GM10248 (cell line): Measurements from ENCODE around the gene ANKRD23.
"Not testable (repeated sequence)": the region's sequence is repeated elsewhere in the genome, so short reads cannot be mapped to it uniquely, and the experiment has no call there.

Experiments
- CTCF ChIA-PET: fragments of 300-600 bp; sonication (Branson Sonifier 250); formaldehyde crosslinking; extraction: SDS; loops from one replicate; lab custom pipeline; 2021; ENCODE audit warnings: antibody characterized with exemption; lab: Yijun Ruan, JAX
- POLR2A ChIA-PET: fragments of 350-650 bp; sonication (Branson Sonifier 250); formaldehyde crosslinking; extraction: SDS; loops from one replicate; lab custom pipeline; 2020; ENCODE audit warnings: antibody characterized with exemption; lab: Yijun Ruan, JAX
- DNase-seq: peaks from one replicate; pipeline ENCODE4 v3.0.0; 2012; ENCODE audit errors: extremely low spot score
- TF ChIP-seq, protein P1 (sequence below): IDR thresholded peaks from 2 replicates; pipeline ENCODE4 v1.5.1; 2012; ENCODE audit warnings: mild to moderate bottlenecking, low read depth; ENCODE audit errors: extremely low read depth, missing control alignments, control extremely low read depth

ANKRD23 gene

DNA sequence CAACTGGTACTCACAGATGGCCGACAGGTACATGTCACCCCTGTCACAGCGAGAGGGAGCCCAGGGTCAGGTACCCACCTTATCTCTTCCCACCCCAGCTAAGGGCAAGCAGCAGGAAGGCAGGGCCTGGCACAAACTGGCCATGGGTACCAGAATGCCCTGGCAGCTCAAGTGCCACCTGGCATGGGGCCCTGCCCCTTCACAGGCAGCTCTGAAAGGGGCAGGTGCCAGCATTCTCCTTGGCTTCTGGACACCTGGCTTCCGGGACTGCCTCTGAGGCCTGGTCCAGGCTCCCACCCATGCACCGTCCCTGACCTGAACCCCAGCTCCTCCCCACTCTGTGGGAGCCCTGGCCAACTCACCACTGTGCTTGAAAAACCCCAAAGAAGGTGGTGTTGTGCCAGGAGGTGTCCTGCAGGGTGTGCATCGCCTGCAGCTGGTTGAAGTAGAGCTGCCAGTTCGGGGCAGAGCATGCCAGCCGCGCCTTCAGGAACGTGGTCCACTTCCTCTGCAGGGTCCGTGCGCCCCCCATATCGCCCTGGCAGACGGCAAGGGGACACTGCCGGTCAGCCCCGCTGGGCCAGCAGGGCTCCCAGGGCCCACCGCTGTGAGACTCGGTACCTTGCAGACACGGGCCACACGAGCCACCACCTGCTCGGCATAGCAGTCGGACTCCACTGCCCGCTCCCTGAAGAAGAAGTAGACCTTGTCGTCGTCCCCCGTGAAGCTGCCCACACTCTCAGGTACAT, 20.7 kb upstream of the ANKRD23 start:
- CTCF ChIA-PET, result interaction anchor here (1.4 to 1.9 kb wide), 2 partner anchors 8 to 86 kb away, joined by 5 read pairs; no protein-coding TSS in a partner anchor
- POLR2A ChIA-PET, result no interaction called here
- TF ChIP-seq, protein P1, sequence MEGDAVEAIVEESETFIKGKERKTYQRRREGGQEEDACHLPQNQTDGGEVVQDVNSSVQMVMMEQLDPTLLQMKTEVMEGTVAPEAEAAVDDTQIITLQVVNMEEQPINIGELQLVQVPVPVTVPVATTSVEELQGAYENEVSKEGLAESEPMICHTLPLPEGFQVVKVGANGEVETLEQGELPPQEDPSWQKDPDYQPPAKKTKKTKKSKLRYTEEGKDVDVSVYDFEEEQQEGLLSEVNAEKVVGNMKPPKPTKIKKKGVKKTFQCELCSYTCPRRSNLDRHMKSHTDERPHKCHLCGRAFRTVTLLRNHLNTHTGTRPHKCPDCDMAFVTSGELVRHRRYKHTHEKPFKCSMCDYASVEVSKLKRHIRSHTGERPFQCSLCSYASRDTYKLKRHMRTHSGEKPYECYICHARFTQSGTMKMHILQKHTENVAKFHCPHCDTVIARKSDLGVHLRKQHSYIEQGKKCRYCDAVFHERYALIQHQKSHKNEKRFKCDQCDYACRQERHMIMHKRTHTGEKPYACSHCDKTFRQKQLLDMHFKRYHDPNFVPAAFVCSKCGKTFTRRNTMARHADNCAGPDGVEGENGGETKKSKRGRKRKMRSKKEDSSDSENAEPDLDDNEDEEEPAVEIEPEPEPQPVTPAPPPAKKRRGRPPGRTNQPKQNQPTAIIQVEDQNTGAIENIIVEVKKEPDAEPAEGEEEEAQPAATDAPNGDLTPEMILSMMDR, result no peak
- DNase-seq, result no peak

- no peak for DNase-seq
- ChIA-PET POLR2A (no interaction called here), CTCF (interaction anchor here (1.4 to 1.9 kb wide), 2 partner anchors 9 to 87 kb away, joined by 5 read pairs; no protein-coding TSS in a partner anchor)
- TF ChIP-seq, protein P1, result no peak
Measured at GRCh38 chr2:96863575-96864342, 19.9 kb upstream of the ANKRD23 start.

DNA sequence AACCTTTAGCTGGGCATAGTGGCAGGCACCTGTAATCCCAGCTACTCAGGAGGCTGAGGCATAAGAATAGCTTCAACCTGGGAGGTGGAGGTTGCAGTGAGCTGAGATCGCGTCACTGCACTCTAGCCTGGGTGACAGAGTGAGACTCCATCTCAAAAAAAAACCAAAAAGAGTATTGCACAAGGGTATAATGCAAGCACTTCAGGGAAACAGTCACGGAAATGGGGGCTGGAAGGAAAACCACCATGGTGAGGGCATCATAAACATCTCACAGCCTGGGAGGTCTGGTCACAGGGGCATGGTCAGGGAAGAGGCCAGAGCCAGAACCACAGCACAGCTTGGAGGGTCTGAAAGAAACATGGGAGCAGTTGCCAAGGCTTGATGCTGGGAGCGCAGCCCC, 19.2 kb upstream of the ANKRD23 start:
- CTCF ChIA-PET, DNase-seq: not testable (repeated sequence)
- POLR2A ChIA-PET, result interaction anchor here (0.6 kb wide), 1 partner anchor 90 kb away, joined by 3 read pairs; no protein-coding TSS in a partner anchor

DNA sequence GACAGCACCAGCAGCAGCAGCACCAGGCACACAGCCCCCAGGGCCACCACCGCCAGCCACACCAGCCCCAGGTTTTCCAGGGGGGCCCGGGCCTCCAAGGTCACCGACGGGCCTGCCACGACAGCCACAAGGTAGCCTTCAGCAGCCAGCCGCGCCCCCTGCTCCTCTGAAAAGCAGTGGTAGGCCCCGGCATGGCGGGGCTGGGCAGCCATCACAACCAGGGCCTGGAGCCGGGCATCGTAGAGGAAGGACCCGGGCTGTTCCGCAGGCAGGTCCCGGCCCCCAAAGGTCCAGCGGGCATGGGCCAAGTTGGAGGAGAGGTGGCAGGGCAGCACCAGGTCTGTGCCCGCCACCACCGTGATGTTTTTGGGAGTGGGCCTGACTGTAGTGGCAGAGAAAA, 17.3 kb upstream of the ANKRD23 start:
- DNase-seq, result no peak
- TF ChIP-seq, protein P1, result no peak
- ChIA-PET POLR2A (no interaction called here), CTCF (interaction anchor here (1.5 to 6.8 kb wide), 2 partner anchors 91 to 251 kb away, joined by 5 to 114 read pairs; no protein-coding TSS in a partner anchor)

GRCh38 chr2:96860065-96861029, 16.5 kb upstream of the ANKRD23 start:
- POLR2A ChIA-PET, result no interaction called here
- no peak for DNase-seq
- CTCF ChIA-PET, result interaction anchor here (0.9 to 6.8 kb wide), 3 partner anchors 8 to 252 kb away, joined by 3 to 114 read pairs (median 5); no protein-coding TSS in a partner anchor
- TF ChIP-seq, protein P1, result no peak

- DNase-seq, result no peak
- CTCF ChIA-PET, result interaction anchor here (6.8 kb wide), 1 partner anchor 92 kb away, joined by 114 read pairs; no protein-coding TSS in a partner anchor
- TF ChIP-seq, protein P1, result no peak
- POLR2A ChIA-PET, result no interaction called here
Measured at GRCh38 chr2:96859681-96860064, 15.9 kb upstream of the ANKRD23 start.
